GM19239 (cell line): ENCODE data around the gene NUMB.

Experiments
- DNase-seq: peaks from one replicate; pipeline ENCODE4 v3.0.0; 2011; ENCODE audit warnings: low spot score; ENCODE audit not compliant: insufficient read length
- FAIRE-seq: peaks from 2 replicates; lab custom pipeline; 2011; peaks lifted over from hg19 to GRCh38; lab: Jason Lieb, UNC

Gene NUMB

DNA sequence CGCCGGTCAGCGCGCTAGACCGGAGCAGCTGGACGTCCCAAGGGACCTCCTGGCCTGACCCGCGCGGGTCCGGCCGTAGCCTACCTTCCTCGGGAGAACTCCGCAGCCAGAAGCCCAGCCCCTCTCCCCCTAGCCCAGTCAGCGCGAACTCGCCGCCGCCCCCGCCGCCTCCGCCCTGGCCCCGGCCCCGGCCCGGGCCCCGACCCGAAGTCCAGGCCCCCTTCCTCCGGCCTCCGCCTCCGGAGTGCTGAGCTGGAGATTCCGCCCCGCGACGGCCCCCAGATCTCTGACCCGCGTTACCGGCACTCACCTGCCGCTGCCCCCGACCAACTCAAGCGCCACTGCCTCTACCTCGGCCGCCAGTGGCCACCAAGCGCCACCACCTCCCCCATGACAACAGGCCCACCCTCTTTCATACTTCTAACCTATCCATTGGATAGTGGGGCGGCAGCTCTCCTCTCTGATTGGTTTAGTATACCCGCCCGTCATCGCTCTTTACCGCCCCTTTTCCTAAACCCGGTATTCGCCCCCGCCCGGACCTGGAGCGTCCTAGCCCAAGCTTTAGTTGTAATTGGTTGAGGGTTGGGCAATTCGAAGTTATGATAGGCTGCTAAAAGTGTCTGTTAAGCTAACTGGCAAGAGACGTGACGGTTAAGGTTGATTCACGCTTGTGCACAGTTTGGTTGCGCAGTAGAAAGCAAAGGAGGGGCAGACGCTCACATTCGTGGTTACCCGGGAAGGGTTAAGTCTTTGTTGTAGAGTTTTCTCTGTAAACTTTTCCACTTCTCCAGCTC, at the start of gene NUMB:
NUMB (minus strand) TSS at position 364 of the 794 bp plus-strand sequence. CDS start 102,795 bp downstream, outside the sequence.
- FAIRE-seq = peak; percentile 99
- peak; percentile 80 for DNase-seq

DNA sequence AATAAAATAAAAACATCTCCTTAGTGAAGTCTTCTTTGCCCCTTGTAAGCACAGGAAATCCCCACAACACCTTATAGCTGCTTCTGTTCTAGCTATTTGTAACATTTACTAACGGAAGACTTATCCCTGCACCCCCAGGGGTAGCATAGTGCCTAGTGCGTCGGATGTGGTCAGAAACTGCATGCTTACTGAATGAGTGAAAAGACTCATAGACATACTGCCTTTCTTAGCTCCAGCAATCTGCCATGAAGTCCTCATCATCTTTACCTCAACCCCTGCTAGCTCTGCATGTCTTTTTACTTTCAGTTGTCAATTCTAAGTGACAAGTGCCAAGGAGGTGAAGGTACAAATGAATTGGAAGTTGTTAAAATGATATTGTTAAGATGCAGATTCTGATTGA, 45.3 kb upstream of the NUMB start:
- DNase-seq (no peak), FAIRE-seq (no peak)

DNA sequence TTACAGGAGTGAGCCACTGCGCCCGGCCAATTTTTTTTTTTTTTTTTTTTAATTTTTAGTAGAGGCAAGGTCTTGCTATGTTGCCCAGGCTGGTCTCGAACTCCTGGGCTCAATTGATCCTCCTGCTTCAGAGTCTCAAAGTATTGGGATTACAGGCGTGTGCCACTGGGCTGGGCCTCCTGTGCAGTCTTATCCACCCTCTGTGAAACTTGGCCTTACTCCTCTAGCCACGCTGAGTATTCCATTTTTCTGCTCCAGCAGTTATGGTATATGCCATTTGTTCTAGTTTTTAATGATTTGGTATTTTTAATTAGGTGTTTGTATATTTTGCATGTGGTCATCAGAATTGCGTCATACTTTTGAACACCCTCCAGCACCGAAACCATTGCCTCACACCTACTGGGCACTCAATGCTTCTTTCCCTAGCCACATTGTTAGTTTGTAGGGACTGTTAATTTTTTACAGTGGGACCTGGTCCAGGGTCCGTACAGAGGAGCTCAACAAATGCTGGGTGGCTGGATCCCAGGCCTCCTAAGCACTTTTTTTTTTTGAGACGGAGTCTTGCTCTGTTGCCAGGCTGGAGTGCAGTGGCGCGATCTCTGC, 43.8 kb upstream of the NUMB start:
- FAIRE-seq (no peak), DNase-seq (no peak)

DNA sequence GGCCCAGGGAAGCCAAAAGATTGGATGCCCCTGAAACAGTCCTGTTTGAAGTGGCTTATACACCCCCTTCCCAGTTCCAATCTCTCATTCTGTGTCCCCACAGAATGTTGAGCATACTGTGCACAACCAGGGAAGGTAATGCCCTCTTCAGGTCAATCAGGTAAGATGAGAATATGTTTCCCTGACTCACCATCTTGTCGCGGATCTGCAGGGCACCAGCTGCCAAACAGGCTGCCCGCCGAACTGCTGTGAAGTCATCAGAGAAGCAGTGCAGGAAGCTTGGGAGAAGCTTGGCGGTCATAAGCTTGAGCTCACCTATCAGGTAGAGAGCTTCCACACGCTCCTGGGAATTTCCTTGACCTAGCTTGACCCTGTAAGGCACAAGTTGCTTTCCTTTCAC, 42.0 kb upstream of the NUMB start:
- FAIRE-seq (no peak), DNase-seq (no peak)

DNA sequence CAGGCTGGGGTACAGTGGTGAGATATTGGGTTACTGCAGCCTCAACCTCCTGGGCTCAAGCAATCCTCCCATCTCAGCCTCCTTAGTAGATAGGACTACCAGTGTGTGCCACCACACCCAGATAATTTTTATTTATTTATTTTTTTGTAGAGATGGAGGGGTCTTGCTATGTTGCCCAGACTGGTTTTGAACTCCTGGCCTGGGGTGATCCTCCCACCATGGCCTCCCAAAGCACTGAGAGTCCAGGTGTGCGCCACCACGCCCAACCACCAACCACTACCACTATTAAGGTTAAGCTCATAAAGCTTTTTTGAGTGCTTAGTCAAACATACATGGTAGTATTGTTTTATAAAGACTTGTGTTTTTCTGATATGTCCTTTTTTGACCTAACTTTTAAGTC, 36.2 kb upstream of the NUMB start:
- FAIRE-seq (no peak), DNase-seq (no peak)

DNA sequence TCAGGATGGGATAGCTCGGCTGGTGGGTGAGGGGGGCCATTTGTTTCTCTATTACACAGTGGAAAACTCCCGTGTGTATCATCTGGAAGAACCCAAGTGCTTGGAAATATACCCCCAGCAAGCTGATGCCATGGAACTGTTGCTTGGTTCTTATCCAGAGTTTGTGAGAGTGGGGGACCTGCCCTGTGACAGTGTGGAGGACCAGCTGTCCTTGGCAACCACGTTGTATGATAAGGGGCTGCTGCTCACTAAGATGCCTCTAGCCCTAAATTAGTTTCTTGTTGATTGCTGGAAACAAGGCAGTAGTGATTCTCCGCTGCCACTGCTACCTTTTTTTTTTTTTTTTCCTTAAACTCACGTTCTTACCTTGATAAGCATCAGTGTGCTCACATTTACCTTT, 34.3 kb upstream of the NUMB start:
- FAIRE-seq = no peak

DNA sequence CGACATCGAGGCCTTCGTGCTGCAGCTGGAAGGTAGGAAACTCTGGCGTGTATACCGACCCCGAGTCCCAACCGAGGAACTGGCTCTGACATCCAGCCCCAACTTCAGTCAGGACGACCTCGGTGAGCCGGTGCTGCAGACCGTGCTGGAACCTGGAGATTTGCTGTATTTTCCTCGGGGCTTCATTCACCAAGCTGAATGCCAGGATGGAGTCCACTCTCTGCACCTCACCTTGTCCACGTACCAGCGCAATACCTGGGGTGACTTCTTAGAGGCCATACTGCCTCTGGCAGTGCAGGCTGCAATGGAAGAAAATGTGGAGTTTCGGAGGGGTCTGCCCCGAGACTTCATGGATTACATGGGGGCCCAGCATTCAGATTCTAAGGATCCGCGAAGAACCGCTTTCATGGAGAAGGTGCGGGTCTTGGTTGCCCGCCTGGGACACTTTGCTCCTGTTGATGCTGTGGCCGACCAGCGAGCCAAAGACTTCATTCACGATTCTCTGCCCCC, 33.8 kb upstream of the NUMB start:
- DNase-seq = no peak
- no peak for FAIRE-seq

More for the DNA sequence above, 34.3 kb upstream of the NUMB start:
- no peak for DNase-seq

DNA sequence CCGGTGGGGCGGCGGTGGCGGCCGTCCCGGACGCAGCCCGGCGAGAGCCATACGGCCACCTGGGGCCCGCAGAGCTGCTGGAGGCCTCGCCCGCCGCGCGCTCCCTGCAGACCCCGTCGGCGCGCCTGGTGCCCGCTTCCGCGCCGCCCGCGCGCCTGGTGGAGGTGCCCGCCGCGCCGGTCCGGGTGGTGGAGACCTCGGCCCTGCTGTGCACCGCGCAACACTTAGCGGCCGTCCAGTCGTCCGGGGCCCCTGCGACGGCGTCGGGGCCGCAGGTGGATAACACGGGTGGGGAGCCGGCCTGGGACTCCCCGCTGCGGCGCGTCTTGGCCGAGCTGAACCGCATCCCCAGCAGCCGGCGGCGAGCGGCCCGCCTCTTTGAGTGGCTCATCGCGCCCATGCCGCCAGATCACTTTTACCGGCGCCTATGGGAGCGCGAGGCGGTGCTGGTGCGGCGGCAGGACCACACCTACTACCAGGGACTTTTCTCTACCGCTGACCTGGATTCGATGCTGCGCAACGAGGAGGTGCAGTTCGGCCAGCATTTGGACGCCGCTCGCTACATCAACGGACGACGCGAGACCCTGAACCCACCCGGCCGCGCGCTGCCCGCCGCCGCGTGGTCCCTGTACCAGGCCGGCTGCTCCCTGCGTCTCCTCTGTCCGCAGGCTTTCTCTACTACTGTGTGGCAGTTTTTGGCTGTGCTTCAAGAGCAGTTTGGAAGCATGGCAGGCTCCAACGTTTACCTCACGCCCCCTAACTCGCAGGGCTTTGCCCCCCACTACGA, 33.1 kb upstream of the NUMB start:
- DNase-seq (peak; percentile 63), FAIRE-seq (peak; percentile 37)

DNA sequence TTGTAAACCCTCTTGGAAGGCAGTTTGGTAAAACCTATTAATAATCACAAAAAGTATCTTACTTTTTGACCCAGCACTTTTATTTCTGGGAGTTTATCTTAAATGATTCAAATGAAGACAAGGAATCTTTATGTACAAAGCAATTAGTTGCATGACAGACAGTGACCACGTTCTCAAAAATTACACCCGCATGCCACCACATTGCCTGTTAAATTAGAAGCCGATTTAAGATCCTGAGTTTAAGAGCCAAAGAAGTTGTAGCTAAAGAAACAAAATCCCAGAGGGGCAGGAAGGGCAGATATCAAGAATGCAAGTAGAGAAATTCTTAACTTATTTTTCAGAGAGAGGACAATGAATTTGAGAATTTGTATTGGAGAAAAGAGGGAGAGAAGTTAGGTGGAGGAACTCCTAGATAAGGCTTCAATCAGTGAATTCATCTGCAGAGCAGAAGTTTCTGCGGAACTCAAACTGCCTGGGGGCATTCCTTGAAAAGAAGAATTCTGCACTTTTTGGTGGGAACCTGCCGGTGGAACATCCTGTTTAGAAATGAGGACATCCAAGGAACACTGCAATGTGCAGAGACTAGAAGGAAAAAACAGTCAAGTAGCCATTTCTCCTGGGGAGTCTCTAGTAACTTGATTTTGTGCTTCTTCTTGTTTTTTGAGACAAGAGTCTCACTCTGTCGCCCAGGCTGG, 31.3 kb upstream of the NUMB start:
- no peak for DNase-seq

DNA sequence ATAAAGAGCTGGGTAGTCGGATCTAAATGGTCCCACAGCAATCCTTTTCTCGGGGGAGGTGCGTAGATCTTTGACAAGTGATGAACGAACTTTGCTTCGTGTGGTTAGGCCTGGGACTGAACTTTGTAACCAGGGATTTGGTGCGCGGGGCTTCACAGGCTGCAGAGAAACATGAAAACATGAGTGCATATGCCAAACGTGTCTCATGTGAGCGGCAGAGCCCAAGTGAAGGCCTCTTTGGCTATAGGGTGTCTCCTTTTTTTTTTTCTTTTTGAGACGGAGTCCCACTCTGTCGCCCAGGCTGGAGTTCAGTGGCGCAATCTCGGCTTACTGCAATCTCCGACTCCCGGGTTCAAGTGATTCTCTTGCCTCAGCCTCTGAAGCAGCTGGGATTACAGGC, 20.3 kb upstream of the NUMB start:
- FAIRE-seq (no peak), DNase-seq (no peak)

More for the DNA sequence above, 31.3 kb upstream of the NUMB start:
- no peak for FAIRE-seq

DNA sequence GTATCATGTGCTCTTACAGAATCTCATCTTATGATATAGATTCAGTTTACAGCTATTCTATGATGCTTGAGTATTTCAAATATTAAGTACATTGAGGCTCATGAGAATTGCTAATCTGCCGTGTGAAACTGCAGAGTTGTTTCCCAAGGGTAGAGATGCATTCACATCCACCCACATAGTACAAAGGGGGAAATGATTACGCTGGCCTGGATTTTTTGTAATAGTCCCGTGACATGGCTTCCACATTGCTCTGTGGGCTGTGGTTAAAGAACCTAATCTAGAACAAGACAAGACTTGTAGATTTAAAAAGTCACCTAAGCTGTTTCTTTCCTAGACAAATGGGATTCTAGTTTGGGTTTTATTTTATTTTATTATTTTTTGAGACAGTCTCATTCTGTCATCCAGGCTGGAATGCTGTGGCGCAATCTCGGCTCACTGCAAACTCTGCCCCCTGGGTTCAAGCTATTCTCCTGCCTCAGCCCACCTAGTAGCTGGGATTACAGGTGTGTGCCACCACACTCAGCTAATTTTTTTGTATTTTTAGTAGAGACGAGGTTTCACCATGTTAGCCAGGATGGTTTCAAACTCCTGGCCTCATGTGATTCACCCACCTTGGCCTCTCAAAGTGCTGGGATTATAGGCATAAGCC, 19.4 kb upstream of the NUMB start:
- FAIRE-seq (peak; percentile 70), DNase-seq (no peak)

DNA sequence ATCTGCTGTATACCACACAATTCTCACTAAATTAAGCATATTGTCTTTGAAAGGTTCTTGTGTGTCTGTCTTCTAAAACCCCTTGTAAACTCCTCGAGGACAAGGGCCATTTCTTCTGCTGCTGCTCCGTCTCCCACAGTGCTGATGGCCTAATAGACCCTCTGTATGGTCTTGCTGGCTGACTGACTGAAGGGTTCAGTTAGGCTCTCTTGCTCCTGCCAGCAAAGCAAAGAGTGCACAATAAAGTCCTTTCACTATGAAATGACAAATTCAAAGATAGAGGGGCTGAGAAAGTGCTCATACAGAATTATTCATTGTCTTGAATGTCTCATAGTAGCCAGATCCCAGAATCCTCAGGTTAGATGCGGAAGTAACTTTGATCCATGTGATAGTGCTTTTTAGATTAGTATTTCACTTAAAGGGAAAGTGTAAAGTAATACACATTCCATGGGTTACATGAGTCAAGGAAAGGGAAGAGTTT, 18.1 kb upstream of the NUMB start:
- no peak for DNase-seq
- FAIRE-seq = no peak

DNA sequence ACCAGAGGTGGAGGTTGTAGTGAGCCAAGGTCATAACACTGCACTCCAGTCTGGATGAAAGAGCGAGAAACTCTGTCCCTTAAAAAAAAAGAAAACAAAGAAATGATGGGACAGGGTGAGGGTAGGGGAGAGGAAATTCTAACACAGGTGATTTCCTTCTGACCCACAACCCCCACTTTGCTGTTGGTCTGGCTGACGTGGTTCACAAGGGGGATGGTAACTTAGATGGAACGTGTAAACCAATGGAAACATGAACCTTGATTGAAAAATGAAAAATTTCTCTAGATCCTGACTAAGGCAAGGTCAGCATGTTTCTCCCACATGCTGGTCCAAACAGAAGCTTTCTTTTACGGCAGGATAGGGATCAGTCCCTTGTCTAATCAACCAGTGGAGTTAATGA, 16.6 kb upstream of the NUMB start:
- DNase-seq = no peak
- FAIRE-seq = no peak

DNA sequence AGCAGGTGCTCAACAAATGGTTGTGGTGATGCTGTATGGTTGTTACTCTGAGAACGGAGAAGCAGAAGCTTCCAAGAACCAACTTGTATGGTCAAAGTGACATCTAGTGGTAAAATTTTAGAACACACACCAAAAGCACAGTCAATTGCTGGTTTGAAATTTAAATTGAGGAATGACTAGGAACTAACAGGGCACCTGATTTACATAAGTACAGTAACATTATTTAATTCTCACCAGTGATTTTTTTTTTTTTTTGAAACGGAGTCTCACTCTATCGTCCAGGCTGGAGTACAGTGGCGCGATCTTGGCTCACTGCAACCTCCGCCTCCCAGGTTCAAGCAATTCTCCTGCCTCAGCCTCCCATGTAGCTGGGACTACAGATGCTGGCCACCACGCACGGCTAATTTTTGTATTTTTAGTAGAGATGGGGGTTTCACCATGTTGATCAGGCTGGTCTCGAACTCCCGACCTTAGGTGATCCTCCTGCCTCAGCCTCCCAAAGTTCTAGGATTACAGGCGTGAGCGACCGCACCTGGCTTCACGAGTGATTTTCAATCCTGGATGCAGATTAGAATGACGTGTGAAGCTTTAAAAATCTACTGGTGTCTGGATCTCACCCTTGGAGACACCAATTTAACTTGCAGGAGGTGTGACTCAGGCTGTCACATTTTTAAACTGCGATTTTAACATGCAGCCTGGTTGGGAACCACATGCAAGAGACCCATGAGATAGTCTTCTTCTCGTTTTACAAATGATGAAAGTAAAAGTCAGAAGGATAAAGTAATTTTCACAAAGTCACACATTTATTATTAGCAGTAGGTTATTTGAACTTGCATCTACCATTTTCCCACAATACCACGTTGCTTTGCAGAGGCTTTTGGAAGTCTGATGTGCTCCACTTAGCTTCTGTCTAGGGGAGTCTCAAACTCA, 14.1 kb upstream of the NUMB start:
- DNase-seq = peak; percentile 44
- FAIRE-seq = peak; percentile 87

DNA sequence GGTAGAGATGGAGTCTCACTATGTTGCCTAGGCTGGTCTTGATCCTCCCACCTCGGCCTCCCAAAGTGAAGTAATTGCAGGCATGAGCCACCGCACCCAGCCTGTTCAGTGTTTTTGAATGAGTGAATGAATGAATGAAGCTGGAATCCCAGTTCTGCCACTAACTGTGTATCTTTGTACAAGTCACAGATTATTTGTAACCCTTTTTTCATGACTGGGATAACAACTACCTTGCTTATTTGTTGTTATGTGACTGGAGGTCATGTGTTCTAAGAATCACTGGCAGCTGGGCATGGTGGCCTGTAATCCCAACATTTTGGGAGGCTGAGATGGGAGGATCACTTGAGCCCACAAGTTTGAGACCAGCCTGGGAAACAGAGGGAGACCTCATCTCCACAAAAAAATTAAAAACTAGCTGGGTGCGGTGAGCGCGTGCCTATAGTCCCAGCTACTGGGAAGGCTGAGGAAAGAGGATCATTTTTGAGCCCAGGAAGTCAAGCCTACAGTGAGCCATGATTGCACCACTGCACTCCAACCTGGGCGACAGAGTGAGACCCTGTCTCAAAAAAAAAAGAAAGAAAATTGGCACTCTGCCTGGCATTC, 13.3 kb upstream of the NUMB start:
- FAIRE-seq = no peak
- DNase-seq = no peak

DNA sequence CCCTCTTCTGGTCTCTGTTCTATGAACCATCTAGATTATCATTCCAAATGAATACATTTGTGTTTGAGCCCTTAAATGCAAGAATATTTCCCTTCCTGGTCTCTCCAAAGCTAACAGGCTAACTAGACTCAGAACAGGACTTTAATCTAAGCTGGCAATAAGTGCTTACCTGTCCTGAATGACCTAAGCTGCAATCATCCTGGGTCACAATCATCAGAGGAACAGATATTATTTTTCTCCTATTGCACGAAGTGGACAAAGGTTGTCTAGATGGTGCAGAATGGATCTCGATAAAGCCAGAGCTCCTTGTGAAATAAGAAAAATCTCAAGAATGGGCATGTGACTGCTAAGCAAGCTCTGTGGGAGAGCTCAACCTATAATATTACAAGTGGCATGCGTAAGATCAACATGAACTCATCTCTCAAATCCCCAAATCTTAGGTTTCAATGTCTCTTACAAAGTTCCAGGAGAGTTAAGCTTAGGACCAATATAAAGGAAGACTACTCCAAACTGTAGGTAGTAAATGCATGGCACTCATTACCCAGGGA, 10.6 kb upstream of the NUMB start:
- FAIRE-seq (no peak), DNase-seq (no peak)

DNA sequence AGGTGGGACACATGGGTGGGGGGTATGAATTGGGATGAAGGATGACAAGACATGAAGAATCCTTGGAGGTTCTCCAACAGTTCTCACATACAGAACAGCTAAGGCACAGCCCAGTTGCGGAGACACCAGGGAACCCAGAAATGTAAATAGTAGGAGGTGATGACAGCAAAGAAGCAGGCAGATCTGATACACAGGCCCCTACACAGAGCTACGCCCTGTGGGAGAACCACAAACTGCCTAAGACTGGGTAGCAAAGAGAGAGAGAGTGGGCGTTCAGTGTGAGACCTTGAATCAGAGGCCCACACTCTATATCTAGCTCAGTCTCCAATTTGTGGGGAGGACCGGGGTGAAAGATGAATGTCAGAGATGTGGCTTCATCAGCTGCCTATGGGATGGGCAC, 9.5 kb upstream of the NUMB start:
- no peak for DNase-seq
- FAIRE-seq = no peak

DNA sequence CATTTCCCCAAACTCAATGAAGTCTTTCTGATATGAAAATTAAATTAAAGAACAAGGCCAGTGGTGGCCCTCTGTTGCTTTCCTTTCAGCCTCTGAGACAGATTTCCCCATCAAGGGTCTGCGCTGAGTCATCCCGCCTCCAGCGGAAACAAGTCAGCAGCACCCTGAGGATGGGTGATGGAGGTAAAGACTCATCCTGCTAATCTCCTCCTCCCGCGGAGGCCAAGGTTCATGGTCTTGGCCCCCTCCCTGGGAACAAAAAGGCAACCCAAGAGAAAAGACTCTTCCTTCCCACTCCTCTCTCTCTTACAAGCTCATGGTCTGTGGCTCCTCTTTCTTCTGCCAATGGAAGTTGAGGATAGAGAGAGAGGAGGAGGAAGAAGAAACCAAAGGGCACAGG, 9.0 kb upstream of the NUMB start:
- DNase-seq (no peak), FAIRE-seq (no peak)
